Upper lobe of right lung (tissue), 1 donor: Measurements from ENCODE around the gene OR56B4. TPM values are rescaled to one million over a fixed set of nuclear protein-coding genes. Genes with fewer than 3 reads are reported as not detected.

ENCODE experiments used
- ATAC-seq: fragments of 200-7000 bp; cut with Tn5 transposase; one replicate; pipeline ENCODE4 v1.9.1; 2020; ENCODE audit warnings: mild to moderate bottlenecking, moderate library complexity
- DNase-seq: peaks from one replicate; pipeline ENCODE4 v3.0.0-alpha.2; 2020
- H3K27ac ChIP-seq: fragments of 200-600 bp; one replicate; pipeline ENCODE4 v1.8.0; 2022
- H3K27me3 ChIP-seq: fragments of 200-600 bp; one replicate; pipeline ENCODE4 v1.8.0; 2022; ENCODE audit warnings: mild to moderate bottlenecking
- H3K36me3 ChIP-seq: fragments of 200-600 bp; one replicate; pipeline ENCODE4 v1.8.0; 2022
- H3K4me1 ChIP-seq: fragments of 200-600 bp; one replicate; pipeline ENCODE4 v1.8.0; 2022
- H3K4me3 ChIP-seq: fragments of 200-600 bp; one replicate; pipeline ENCODE4 v1.8.0; 2022; ENCODE audit warnings: mild to moderate bottlenecking
- H3K9me3 ChIP-seq: fragments of 200-600 bp; one replicate; pipeline ENCODE4 v1.8.0; 2022
- CTCF ChIP-seq: fragments of 200-600 bp; IDR thresholded peaks from one replicate; pipeline ENCODE4 v1.8.0; 2022; ENCODE audit warnings: antibody characterized with exemption
- intact Hi-C: fragments of 100-400 bp; cut with DNase I; formaldehyde crosslinking; loops from one replicate; pipeline ENCODE4 v1.11.0; 2022
- total RNA-seq: library from RNA; stranded (reverse); fragmentation: NEBNext Ultra II Directional; extraction: Animal tissue kit (Norgen Biotek cat#: 25700); gene quantifications from one replicate; pipeline ENCODE4 v1.2.1, GENCODE V29; 2021
- donor health status: DM: no; HTN: yes; CAD: no; lungs with severe emphysema.

OR56B4 gene
- total RNA-seq, 1 donor from 2014 or later, result not detected

- ATAC-seq, result no peak
Observed at GRCh38 chr11:6110011-6110410, 2.5 kb downstream of the OR56B4 start.

GRCh38 chr11:6111673-6112072 is 4.2 kb downstream of the OR56B4 start:
- no peak for TF ChIP-seq CTCF
- no peak for DNase-seq
- peak; percentile 56 for ATAC-seq

More at GRCh38 chr11:6110011-6110410, 2.5 kb downstream of the OR56B4 start:
- no peaks in the 10 kb centered on the region for H3K9me3 ChIP-seq
- H3K4me3 ChIP-seq, result no peak overlapping the region
- intact Hi-C loops, result no loop called here
- no peak for TF ChIP-seq CTCF
- no peak for DNase-seq
- H3K36me3 ChIP-seq, result no peaks in the 10 kb centered on the region
- H3K27ac ChIP-seq, result no peak overlapping the region
- no peaks in the 10 kb centered on the region for H3K27me3 ChIP-seq
- H3K4me1 ChIP-seq, result peaks cover 5% of the 10 kb centered on the region

GRCh38 chr11:6116638-6117037 is 9.2 kb downstream of the OR56B4 start:
- Histone ChIP-seq H3K4me1 (peaks cover 5% of the 10 kb centered on the region), H3K9me3 (no peaks in the 10 kb centered on the region), H3K36me3 (no peaks in the 10 kb centered on the region), H3K27me3 (no peaks in the 10 kb centered on the region), H3K4me3 (no peak overlapping the region), H3K27ac (no peak overlapping the region)
- ATAC-seq (no peak), DNase-seq (no peak)
- no peak for TF ChIP-seq CTCF
- intact Hi-C loops, result no loop called here

More at GRCh38 chr11:6111673-6112072, 4.2 kb downstream of the OR56B4 start:
- Histone ChIP-seq H3K36me3 (no peaks in the 10 kb centered on the region), H3K4me1 (peaks cover 5% of the 10 kb centered on the region), H3K27me3 (no peaks in the 10 kb centered on the region), H3K27ac (no peak overlapping the region), H3K9me3 (no peaks in the 10 kb centered on the region), H3K4me3 (no peak overlapping the region)
- intact Hi-C loops, result no loop called here

DNA sequence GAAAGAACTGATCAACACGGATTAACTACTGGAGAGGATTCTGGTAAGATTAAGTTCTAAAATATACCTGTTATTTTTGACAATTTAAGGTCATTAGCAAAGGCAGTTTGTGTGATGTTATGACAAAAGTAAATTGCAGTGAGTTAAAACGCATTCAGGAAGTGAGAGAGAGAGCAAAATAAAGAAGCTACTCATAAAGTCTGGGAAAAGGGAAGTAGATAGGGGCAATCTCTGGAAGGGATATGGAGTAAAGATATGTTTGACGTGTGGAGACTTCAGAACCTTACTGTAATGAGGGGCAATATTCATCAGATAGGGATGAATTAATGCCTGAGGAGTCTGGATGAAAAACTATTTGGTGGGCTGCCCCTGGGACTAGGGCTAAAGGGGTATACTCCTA is 16.8 kb downstream of the OR56B4 start:
- no peak overlapping the region for H3K27ac ChIP-seq
- H3K27me3 ChIP-seq, result no peaks in the 10 kb centered on the region
- DNase-seq (no peak), ATAC-seq (peak; percentile 63)
- no peak for TF ChIP-seq CTCF
- H3K36me3 ChIP-seq, result no peaks in the 10 kb centered on the region
- intact Hi-C loops, result no loop called here
- no peaks in the 10 kb centered on the region for H3K4me1 ChIP-seq
- H3K9me3 ChIP-seq, result no peaks in the 10 kb centered on the region
- H3K4me3 ChIP-seq, result no peak overlapping the region

GRCh38 chr11:6127881-6128280 is 20.4 kb downstream of the OR56B4 start:
- Histone ChIP-seq H3K27ac (no peak overlapping the region), H3K27me3 (no peaks in the 10 kb centered on the region), H3K4me3 (no peak overlapping the region), H3K36me3 (no peaks in the 10 kb centered on the region), H3K9me3 (no peaks in the 10 kb centered on the region), H3K4me1 (no peaks in the 10 kb centered on the region)
- no peak for DNase-seq
- intact Hi-C loops, result no loop called here
- TF ChIP-seq CTCF, result no peak
- no peak for ATAC-seq

DNA sequence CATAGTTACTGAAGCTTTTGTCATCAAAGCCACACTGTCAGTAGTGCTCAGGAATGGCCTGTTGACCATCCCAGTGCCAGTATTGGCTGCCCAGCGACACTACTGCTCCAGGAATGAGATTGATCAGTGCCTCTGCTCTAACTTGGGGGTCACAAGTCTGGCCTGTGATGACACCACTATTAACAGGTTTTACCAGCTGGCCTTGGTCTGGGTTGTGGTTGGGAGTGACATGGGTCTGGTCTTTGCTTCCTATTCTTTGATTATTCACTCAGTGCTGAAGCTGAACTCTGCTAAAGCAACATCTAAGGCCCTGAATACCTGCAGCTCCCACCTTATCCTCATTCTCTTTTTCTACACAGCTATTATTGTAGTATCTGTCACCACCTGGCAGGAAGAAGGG is 21.5 kb downstream of the OR56B4 start:
- TF ChIP-seq CTCF, result no peak
- H3K9me3 ChIP-seq, result no peaks in the 10 kb centered on the region
- ATAC-seq, result peak; percentile 19
- intact Hi-C loops, result no loop called here
- H3K27me3 ChIP-seq, result no peaks in the 10 kb centered on the region
- no peaks in the 10 kb centered on the region for H3K36me3 ChIP-seq
- no peak overlapping the region for H3K27ac ChIP-seq
- DNase-seq, result no peak
- H3K4me3 ChIP-seq, result no peak overlapping the region
- no peaks in the 10 kb centered on the region for H3K4me1 ChIP-seq
